ENCODE measurements around the gene GNG3.
A peak's percentile ranks its signal among the peaks of the same experiment; 100 is the strongest.

The GNG3 gene

DNA sequence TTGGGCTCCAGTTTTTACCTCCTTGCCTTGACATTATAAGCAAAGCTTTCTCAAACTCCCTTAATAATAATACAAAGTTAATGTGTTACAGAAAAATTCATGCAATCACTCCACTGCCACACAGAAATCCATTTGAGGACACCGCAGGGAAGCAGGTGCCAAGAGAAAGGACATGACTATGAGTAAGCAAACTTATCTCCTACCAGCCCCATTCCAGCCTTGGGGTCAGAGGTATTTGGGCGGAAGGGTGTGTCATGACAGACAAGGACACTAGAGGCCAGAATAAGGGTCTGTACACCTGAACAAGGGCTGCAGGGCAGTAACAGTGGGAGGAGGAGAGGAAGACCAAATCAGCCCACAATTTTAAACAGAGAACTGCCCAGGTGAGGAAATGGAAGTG lies 5.9 kb downstream of the GNG3 start:
- H3K9ac ChIP-seq (ENCODE audit: low read length): no peak overlapping the region
- no peaks in the 10 kb centered on the region for H3K27me3 ChIP-seq (ENCODE audit: control insufficient read depth, insufficient read depth, low read length)
- no peak overlapping the region for H3K4me3 ChIP-seq (ENCODE audit: low read length)
- H3K4me1 ChIP-seq (ENCODE audit: control insufficient read depth, insufficient read depth, low read length): peaks cover 11% of the 10 kb centered on the region
- peaks cover 39% of the 10 kb centered on the region for H3K36me3 ChIP-seq (ENCODE audit: control insufficient read depth, insufficient read depth, low read length)
- no peak overlapping the region for H3K27ac ChIP-seq (ENCODE audit: low read depth, low read length)

DNA sequence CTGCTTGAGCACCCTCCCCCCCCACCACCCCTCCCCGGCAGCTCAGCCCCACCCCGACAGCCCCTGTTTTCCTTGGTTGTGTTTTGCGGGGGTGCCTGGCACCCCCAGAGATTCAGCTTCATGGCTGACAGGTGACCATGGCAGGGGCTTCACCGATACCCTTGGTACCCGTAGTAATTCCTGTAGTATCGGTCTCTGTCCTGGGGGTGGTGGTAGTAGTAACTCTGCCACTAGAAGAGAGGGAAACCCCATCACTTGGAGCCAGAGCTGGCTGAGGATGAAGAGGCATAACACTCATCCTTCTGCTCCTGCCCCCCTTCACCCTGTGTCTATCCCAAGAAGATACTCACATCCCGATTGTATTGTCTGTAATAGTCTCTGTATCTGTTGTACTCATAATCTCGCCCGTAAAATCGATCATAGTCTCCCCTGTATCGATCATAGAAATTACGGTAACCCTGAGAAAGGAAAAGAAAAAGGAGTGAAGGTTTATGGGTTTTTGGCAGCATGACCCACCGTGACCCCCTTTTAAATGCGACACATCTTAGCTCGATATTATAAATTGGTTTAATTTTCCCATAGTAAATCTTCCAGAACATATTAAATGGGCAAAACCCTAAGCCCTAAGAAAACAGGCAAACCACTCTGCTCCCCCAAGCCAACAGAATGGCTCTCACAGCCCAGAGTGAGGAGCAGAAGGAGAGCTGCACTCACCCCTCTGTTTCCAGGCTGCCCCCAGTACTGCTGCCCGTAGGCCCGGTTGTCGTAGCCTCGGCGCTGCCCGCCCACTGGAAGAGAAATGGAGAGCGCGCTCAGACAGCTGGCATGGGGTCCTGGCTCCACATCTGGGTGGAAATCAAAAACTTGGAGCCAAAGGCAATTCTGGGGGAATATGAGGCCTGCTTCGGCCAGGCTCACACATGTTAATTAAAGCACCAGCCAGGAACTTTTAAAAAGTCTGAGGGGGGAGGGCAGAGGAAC lies 8.0 kb downstream of the GNG3 start:
- Histone ChIP-seq H3K9ac (ENCODE audit: low read length) (no peak overlapping the region), H3K4me1 (ENCODE audit: control insufficient read depth, insufficient read depth, low read length) (no peaks in the 10 kb centered on the region), H3K27ac (ENCODE audit: low read depth, low read length) (no peak overlapping the region), H3K27me3 (ENCODE audit: control insufficient read depth, insufficient read depth, low read length) (no peaks in the 10 kb centered on the region), H3K36me3 (ENCODE audit: control insufficient read depth, insufficient read depth, low read length) (peaks cover 55% of the 10 kb centered on the region), H3K4me3 (ENCODE audit: low read length) (no peak overlapping the region)

DNA sequence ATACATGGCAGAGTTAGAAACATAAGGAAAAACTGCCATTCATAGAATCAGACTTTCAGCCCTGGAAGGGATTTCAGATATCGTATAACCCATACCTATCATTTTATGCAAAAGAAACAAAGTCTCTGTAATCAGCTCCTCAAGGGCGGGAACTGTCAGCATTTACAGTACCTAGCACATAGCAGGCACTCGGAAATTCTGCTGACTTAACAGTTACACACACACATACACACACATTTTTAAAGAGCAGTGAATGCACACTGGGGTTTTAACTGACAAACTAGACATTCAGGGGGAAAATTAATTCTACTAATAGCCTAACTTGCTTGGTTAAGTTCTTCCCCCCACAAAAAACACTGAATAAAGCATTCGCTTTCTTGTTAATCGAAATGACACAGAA lies 8.7 kb downstream of the GNG3 start:
- Histone ChIP-seq H3K27me3 (ENCODE audit: control insufficient read depth, insufficient read depth, low read length) (no peaks in the 10 kb centered on the region), H3K36me3 (ENCODE audit: control insufficient read depth, insufficient read depth, low read length) (peaks cover 61% of the 10 kb centered on the region), H3K27ac (ENCODE audit: low read depth, low read length) (no peak overlapping the region), H3K9ac (ENCODE audit: low read length) (no peak overlapping the region), H3K4me3 (ENCODE audit: low read length) (no peak overlapping the region), H3K4me1 (ENCODE audit: control insufficient read depth, insufficient read depth, low read length) (no peaks in the 10 kb centered on the region)

DNA sequence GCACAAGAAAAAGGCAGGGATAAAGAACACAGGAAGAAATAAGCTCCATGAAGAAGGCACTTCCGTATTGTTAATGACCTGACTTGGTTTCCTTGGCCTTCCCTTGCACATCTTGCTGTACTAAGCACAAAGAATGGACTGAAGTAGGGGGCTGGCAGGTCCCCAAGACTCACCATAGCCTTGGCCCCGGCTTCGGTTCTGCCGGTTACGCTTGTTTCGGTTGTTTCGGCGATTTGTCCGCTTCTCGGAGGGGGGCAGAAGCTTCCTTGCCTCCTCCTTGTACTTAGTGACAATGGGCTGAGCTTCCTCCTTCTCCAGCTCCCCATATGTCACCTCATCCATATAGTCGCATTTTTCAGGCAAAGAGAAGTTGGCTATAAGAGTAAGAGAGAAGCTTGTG lies 9.3 kb downstream of the GNG3 start:
- H3K36me3 ChIP-seq (ENCODE audit: control insufficient read depth, insufficient read depth, low read length): peaks cover 67% of the 10 kb centered on the region
- no peak overlapping the region for H3K9ac ChIP-seq (ENCODE audit: low read length)
- no peak overlapping the region for H3K27ac ChIP-seq (ENCODE audit: low read depth, low read length)
- no peaks in the 10 kb centered on the region for H3K27me3 ChIP-seq (ENCODE audit: control insufficient read depth, insufficient read depth, low read length)
- no peaks in the 10 kb centered on the region for H3K4me1 ChIP-seq (ENCODE audit: control insufficient read depth, insufficient read depth, low read length)
- H3K4me3 ChIP-seq (ENCODE audit: low read length): no peak overlapping the region

DNA sequence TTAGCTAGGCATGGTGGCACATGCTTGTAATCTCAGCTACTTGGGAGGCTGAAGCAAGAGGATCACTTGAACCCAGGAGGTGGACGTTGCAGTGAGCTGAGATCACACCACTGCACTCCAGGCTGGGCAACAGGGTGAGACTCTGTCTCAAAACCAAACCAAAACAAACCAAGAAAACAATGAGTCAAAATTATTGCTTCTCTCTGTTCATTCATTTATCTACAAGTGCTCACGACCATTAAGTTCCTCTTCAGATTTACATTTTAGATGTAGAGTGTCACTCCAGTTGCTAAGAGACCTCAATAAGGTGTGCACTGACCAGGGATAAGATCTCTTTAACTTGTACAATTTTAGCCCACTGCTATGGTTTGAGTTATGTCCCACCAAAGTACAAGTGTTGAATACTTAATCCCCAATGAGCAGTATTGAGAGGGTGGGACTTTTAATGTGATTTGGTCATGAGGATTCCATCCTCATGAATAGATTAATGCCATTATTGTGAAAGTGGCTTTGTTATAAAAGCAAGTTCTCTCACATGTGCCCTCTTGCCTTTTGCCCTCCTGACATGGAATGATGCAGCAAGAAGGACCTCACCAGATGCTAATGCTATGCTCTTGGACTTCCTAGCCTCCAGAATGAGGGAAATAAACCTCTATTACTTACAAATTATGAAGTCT lies 12.0 kb downstream of the GNG3 start:
- Histone ChIP-seq H3K4me1 (ENCODE audit: control insufficient read depth, insufficient read depth, low read length) (peaks cover 10% of the 10 kb centered on the region), H3K36me3 (ENCODE audit: control insufficient read depth, insufficient read depth, low read length) (peaks cover 70% of the 10 kb centered on the region)

DNA sequence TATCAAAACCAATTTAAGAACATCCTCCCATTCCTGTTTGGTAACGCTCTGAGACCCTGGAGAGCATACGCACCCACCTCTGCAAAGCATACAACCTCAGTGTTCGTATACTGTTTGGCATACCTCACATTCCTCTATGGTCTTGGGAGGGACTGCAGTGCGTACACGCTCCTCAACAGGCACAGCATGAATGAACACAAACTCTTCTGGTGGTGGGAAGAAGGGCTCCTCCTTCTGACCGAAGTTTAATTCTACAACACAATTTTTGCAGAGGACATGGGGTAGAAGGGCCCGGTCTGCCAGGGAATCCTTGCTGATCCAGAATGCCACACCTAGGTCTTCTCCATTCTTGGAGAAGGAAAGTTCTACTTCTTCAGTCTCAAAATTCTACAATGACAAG lies 14.5 kb downstream of the GNG3 start:
- Histone ChIP-seq H3K9ac (ENCODE audit: low read length) (no peak overlapping the region), H3K27ac (ENCODE audit: low read depth, low read length) (no peak overlapping the region), H3K4me1 (ENCODE audit: control insufficient read depth, insufficient read depth, low read length) (peaks cover 25% of the 10 kb centered on the region), H3K27me3 (ENCODE audit: control insufficient read depth, insufficient read depth, low read length) (no peaks in the 10 kb centered on the region), H3K36me3 (ENCODE audit: control insufficient read depth, insufficient read depth, low read length) (peaks cover 48% of the 10 kb centered on the region), H3K4me3 (ENCODE audit: low read length) (no peak overlapping the region)

More for the DNA sequence above, 12.0 kb downstream of the GNG3 start:
- no peak overlapping the region for H3K27ac ChIP-seq (ENCODE audit: low read depth, low read length)
- no peaks in the 10 kb centered on the region for H3K27me3 ChIP-seq (ENCODE audit: control insufficient read depth, insufficient read depth, low read length)
- H3K4me3 ChIP-seq (ENCODE audit: low read length): no peak overlapping the region
- H3K9ac ChIP-seq (ENCODE audit: low read length): no peak overlapping the region

DNA sequence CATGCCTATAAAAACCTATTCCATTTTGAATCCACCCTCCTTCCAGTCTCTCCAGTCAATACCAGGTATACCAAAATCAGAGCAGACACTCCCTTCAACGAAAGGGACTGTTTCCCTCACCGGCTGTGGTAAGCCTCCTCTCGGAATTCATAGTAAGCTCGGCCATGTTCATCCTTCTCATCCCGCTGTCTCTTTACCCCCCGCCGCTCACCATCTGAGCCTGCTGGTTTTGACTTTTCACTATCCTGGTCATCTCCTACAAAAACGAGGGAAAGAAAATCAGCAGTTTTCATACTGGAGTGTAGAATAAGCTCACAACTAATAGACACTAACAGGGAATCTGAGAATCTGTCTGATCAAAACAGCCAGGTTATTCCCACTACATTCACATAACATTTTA lies 16.7 kb downstream of the GNG3 start:
- Histone ChIP-seq H3K4me1 (ENCODE audit: control insufficient read depth, insufficient read depth, low read length) (peaks cover 25% of the 10 kb centered on the region), H3K36me3 (ENCODE audit: control insufficient read depth, insufficient read depth, low read length) (peaks cover 39% of the 10 kb centered on the region), H3K27ac (ENCODE audit: low read depth, low read length) (no peak overlapping the region), H3K27me3 (ENCODE audit: control insufficient read depth, insufficient read depth, low read length) (no peaks in the 10 kb centered on the region), H3K4me3 (ENCODE audit: low read length) (peak overlapping the region; percentile 94), H3K9ac (ENCODE audit: low read length) (no peak overlapping the region)

DNA sequence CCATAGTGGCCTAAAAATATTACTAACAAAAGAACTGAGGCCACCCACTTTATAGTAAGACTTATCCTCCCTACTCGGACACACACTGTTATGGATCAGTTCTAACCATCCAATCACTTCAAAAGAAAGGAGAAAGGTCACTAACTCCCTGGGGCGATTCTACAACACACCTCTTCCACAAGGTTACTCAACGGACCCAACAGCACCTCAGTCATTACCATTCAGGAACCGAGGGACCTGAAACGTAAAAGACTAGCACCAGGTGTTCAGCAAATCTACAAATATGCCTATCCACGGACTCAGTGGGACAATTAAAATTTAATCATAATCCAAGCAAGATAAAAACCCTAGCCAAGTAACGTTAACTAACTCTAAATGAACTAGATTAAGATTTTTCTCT lies 18.2 kb downstream of the GNG3 start:
- Histone ChIP-seq H3K4me1 (ENCODE audit: control insufficient read depth, insufficient read depth, low read length) (peaks cover 31% of the 10 kb centered on the region), H3K27me3 (ENCODE audit: control insufficient read depth, insufficient read depth, low read length) (no peaks in the 10 kb centered on the region), H3K36me3 (ENCODE audit: control insufficient read depth, insufficient read depth, low read length) (peaks cover 27% of the 10 kb centered on the region), H3K9ac (ENCODE audit: low read length) (peak overlapping the region; percentile 95), H3K4me3 (ENCODE audit: low read length) (peak overlapping the region; percentile 94), H3K27ac (ENCODE audit: low read depth, low read length) (peak overlapping the region; percentile 93)

DNA sequence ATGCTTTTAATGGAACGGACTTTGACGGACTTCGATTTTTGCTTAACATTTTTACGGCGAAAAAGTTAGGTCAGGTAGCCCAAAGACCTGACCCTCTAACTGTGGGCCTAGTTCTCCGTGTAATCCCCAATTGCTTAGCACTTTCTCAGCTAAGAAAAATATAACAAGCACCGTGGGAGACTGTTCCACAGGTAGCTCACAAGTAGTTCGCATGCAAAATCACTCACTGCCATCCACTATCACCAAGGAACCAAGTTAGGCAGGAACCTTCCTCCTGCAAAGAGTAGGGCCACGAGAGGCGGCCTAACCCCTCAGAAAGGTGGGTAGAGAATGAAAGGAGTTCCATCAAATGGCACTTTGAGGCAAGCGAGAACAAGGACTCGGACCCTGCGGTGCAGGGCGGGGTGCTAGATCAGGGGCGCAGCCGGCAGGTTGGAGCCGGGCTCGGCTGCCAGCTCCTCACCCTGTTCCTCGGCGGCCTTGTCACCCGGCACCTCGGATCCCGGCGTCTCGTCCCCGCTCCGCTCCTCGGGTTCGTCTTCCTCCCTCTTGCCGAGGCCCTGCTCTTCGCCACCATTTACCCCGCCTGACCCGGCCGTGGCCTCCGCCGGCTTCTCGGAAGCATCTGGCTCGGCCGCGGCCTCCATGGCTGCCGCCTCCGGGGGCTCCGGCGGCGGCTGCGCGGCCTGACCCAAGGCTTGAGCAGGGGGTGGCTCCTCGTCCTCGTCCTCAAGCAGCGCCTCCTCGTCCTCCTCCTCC lies 18.9 kb downstream of the GNG3 start:
- peak overlapping the region; percentile 94 for H3K4me3 ChIP-seq (ENCODE audit: low read length)
- peaks cover 23% of the 10 kb centered on the region for H3K36me3 ChIP-seq (ENCODE audit: control insufficient read depth, insufficient read depth, low read length)
- peak overlapping the region; percentile 93 for H3K27ac ChIP-seq (ENCODE audit: low read depth, low read length)
- peak overlapping the region; percentile 95 for H3K9ac ChIP-seq (ENCODE audit: low read length)
- peaks cover 31% of the 10 kb centered on the region for H3K4me1 ChIP-seq (ENCODE audit: control insufficient read depth, insufficient read depth, low read length)
- H3K27me3 ChIP-seq (ENCODE audit: control insufficient read depth, insufficient read depth, low read length): no peaks in the 10 kb centered on the region

DNA sequence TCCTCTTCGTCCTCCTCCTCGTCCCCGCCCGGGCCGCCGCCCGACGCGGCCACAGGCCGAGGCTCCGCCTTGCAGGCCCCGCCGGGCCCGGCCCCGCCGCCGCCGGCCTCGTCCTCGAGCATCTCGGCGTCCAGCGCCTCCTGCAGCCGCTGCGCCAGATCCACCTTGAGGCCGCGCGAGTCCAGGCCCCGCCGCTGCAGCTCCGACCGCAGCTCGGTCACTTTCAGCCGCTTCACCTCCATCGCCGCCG lies 19.4 kb downstream of the GNG3 start:
- Histone ChIP-seq H3K4me3 (ENCODE audit: low read length) (peak overlapping the region; percentile 94), H3K4me1 (ENCODE audit: control insufficient read depth, insufficient read depth, low read length) (peaks cover 31% of the 10 kb centered on the region), H3K27me3 (ENCODE audit: control insufficient read depth, insufficient read depth, low read length) (no peaks in the 10 kb centered on the region), H3K36me3 (ENCODE audit: control insufficient read depth, insufficient read depth, low read length) (peaks cover 20% of the 10 kb centered on the region), H3K27ac (ENCODE audit: low read depth, low read length) (peak overlapping the region; percentile 93), H3K9ac (ENCODE audit: low read length) (peak overlapping the region; percentile 95)

DNA sequence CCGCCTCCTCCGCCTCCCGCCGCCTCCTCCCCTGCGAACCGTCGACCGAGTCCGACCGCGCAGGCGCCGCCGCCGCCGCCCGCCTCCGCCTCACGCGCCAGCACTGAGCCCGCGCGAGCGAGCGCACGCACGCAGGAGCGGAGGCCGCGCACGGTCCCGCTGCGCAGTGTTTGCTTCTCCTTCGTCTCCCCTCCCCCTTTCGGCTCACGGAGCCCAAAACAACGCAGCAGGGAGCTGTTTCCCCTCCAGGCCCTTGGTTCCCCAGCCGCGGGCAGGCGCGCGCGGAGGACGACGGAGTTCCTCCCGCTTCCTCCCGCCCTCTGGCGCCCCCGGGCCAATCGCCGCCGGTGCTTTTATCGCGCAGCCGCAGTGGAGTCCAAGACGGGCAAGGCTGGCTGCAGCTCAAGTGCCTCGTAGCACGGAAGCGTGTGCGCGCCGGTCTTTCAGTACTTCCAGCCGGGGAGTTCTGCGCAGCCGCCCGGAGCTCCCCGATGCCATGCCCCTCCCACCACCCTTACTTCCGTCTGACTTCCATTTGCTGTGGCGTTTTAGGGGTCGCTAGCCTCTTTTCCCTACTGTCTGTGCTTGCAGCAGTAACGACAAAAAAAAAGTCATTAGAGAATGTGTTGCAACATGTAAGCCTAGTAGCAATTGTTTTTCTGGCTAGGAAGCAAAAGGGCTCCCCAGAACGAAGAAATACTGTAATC lies 19.8 kb downstream of the GNG3 start, which contains the start of gene HNRNPUL2:
TSS of gene HNRNPUL2 (minus strand) at position 293 of the 707 bp plus-strand sequence. CDS start 301 bp downstream, outside the sequence.
- Histone ChIP-seq H3K4me1 (ENCODE audit: control insufficient read depth, insufficient read depth, low read length) (peaks cover 31% of the 10 kb centered on the region), H3K9ac (ENCODE audit: low read length) (peak within 1 kb of the TSS; percentile 95), H3K36me3 (ENCODE audit: control insufficient read depth, insufficient read depth, low read length) (peaks cover 16% of the 10 kb centered on the region), H3K27ac (ENCODE audit: low read depth, low read length) (peak within 1 kb of the TSS; percentile 93), H3K4me3 (ENCODE audit: low read length) (peak within 1 kb of the TSS; percentile 94), H3K27me3 (ENCODE audit: control insufficient read depth, insufficient read depth, low read length) (no peaks in the 10 kb centered on the region)

DNA sequence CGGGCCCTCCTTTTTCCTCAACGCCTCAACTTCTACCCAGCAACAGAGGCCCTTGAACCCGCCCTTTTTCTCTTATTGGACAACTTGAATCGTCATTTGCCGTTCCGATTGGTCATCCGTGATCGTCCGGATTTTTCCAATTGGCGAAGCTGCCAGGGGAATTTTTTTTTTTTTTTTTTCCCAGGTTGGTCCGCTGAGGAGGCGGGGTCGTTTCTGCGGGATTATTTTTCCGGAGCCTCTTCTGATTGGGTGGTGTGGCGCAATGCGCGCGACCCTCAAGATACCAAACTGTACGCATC lies 20.3 kb downstream of the GNG3 start:
- Histone ChIP-seq H3K27ac (ENCODE audit: low read depth, low read length) (peak overlapping the region; percentile 93), H3K9ac (ENCODE audit: low read length) (peak overlapping the region; percentile 82), H3K36me3 (ENCODE audit: control insufficient read depth, insufficient read depth, low read length) (peaks cover 11% of the 10 kb centered on the region), H3K4me1 (ENCODE audit: control insufficient read depth, insufficient read depth, low read length) (peaks cover 31% of the 10 kb centered on the region), H3K4me3 (ENCODE audit: low read length) (peak overlapping the region; percentile 94), H3K27me3 (ENCODE audit: control insufficient read depth, insufficient read depth, low read length) (no peaks in the 10 kb centered on the region)
